ENCODE results near the gene ACVR1B.

Gene ACVR1B

DNA sequence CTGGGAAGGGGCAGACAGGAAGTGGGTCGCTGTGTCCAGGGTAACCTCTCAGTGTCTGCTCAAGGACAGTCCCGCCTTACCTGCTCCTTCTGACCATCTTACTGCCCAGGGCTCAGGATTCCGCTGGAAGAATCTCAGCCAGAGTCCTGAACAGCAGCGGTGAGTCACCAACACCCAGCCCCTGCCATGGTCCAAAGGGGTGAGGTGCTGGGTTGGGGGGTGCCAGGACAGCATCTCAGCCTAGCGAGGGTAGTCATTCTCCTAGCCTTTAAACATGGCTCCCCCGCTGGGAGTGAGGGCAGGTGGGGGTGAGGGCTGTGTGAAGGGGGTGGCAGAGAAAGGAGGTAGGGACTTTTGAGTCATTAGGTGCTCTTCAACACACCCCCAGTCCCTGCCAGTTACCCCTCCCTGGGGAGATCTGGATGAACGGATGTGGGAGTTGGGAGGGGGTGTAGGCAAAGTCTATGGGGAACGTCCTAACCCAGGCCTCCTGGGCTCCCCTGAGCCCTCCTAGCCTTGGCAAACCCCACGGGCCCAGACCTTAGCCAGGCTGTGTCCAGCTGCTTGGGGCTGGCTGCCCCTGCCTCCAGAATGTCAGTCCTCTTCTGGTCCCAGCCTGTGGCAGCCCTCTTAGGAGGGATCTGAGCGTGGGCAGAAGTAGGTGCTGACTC lies 57.7 kb downstream of the ACVR1B start:
- DNase-seq: peak; percentile 30
- peak overlapping the region; percentile 14 to 46 for H3K4ac ChIP-seq (ENCODE audit: low read depth in 1 of 2, low read length in 2 of 2)
- H3K23ac ChIP-seq (ENCODE audit: low read length in 2 of 2): no peak overlapping the region
- H3K18ac ChIP-seq (ENCODE audit: low read depth in 1 of 2, low read length in 2 of 2): peak overlapping the region; percentile 23 to 61
- no peak overlapping the region for H2AFZ ChIP-seq (ENCODE audit: low read depth, low read length)
- H2BK120ac ChIP-seq (ENCODE audit: low read depth, low read length): peak overlapping the region; percentile 22
- peaks cover 3 to 8% of the 10 kb centered on the region in 2 experiments for H3K27me3 ChIP-seq (ENCODE audit: control insufficient read depth in 1 of 2, insufficient read depth in 1 of 2, low read length in 2 of 2)
- H3K36me3 ChIP-seq (ENCODE audit: control insufficient read depth in 1 of 2, insufficient read depth in 2 of 2, low read depth in 1 of 2, low read length in 2 of 2): peaks cover 19 to 29% of the 10 kb centered on the region in 2 experiments
- H2BK12ac ChIP-seq (ENCODE audit: low read length in 2 of 2): peak overlapping the region; percentile 27 to 69
- peak overlapping the region in 1 of 2 experiments; percentile 13 for H3K14ac ChIP-seq (ENCODE audit: low read length in 2 of 2)
- peaks cover 44% of the 10 kb centered on the region for H3K4me1 ChIP-seq (ENCODE audit: control insufficient read depth, insufficient read depth, low read depth, low read length)
- H2BK5ac ChIP-seq (ENCODE audit: low read depth, low read length, poor library complexity, severe bottlenecking): no peak overlapping the region
- H2BK15ac ChIP-seq (ENCODE audit: low read depth, poor library complexity, severe bottlenecking): peak overlapping the region; percentile 73
- H4K91ac ChIP-seq (ENCODE audit: low read length): peak overlapping the region; percentile 84
- H3K79me1 ChIP-seq (replicated peaks; ENCODE audit: low read length, poor library complexity, severe bottlenecking): peaks cover 10% of the 10 kb centered on the region
- H3K9me3 ChIP-seq (ENCODE audit: control insufficient read depth, low read length): no peaks in the 10 kb centered on the region
- H3K4me2 ChIP-seq (ENCODE audit: low read length, poor library complexity, severe bottlenecking): no peak overlapping the region
- peak overlapping the region; percentile 7 for H2AK5ac ChIP-seq (ENCODE audit: low read length, severe bottlenecking)
- no peak overlapping the region for H3K4me3 ChIP-seq (ENCODE audit: insufficient read depth in 1 of 2, low read depth in 1 of 2, low read length in 2 of 2)
- H3K9ac ChIP-seq (ENCODE audit: low read length): peak overlapping the region; percentile 85
- peak overlapping the region; percentile 66 for H4K8ac ChIP-seq (ENCODE audit: low read length)
- 90% methylated on average over 9 of the region's 10 CpGs for WGBS
- H3K27ac ChIP-seq (ENCODE audit: low read length, poor library complexity, severe bottlenecking): peak overlapping the region; percentile 87

- Histone ChIP-seq H2BK120ac (ENCODE audit: low read depth, low read length) (peak overlapping the region; percentile 74), H3K4me3 (ENCODE audit: insufficient read depth in 1 of 2, low read depth in 1 of 2, low read length in 2 of 2) (peak overlapping the region in 1 of 2 experiments; percentile 68), H3K27me3 (ENCODE audit: control insufficient read depth in 1 of 2, insufficient read depth in 1 of 2, low read length in 2 of 2) (peaks cover 3 to 8% of the 10 kb centered on the region in 2 experiments), H3K27ac (ENCODE audit: low read length, poor library complexity, severe bottlenecking) (peak overlapping the region; percentile 87), H3K4ac (ENCODE audit: low read depth in 1 of 2, low read length in 2 of 2) (peak overlapping the region; percentile 93 to 97), H3K4me1 (ENCODE audit: control insufficient read depth, insufficient read depth, low read depth, low read length) (peaks cover 44% of the 10 kb centered on the region), H3K23ac (ENCODE audit: low read length in 2 of 2) (peak overlapping the region; percentile 45 to 71), H3K9ac (ENCODE audit: low read length) (peak overlapping the region; percentile 85), H2BK5ac (ENCODE audit: low read depth, low read length, poor library complexity, severe bottlenecking) (peak overlapping the region; percentile 37), H3K4me2 (ENCODE audit: low read length, poor library complexity, severe bottlenecking) (peak overlapping the region; percentile 7), H2AFZ (ENCODE audit: low read depth, low read length) (no peak overlapping the region), H3K9me3 (ENCODE audit: control insufficient read depth, low read length) (no peaks in the 10 kb centered on the region), H4K91ac (ENCODE audit: low read length) (peak overlapping the region; percentile 99), H3K18ac (ENCODE audit: low read depth in 1 of 2, low read length in 2 of 2) (peak overlapping the region; percentile 98 to 99), H4K8ac (ENCODE audit: low read length) (peak overlapping the region; percentile 93), H3K14ac (ENCODE audit: low read length in 2 of 2) (peak overlapping the region in 1 of 2 experiments; percentile 70), H2BK15ac (ENCODE audit: low read depth, poor library complexity, severe bottlenecking) (peak overlapping the region; percentile 80), H2BK12ac (ENCODE audit: low read length in 2 of 2) (peak overlapping the region; percentile 85 to 96), H2AK5ac (ENCODE audit: low read length, severe bottlenecking) (peak overlapping the region; percentile 70), H3K36me3 (ENCODE audit: control insufficient read depth in 1 of 2, insufficient read depth in 2 of 2, low read depth in 1 of 2, low read length in 2 of 2) (peaks cover 29 to 32% of the 10 kb centered on the region in 2 experiments), H3K79me1 (replicated peaks; ENCODE audit: low read length, poor library complexity, severe bottlenecking) (peaks cover 10% of the 10 kb centered on the region)
- WGBS: 5% methylated on average over 11 of the region's 11 CpGs
- DNase-seq: peak; percentile 93
These were observed 58.7 kb downstream of the ACVR1B start for GRCh38 chr12:52010152-52010622.

- 78% methylated on average over 8 of the region's 8 CpGs for WGBS
- no peak overlapping the region for H2BK5ac ChIP-seq (ENCODE audit: low read depth, low read length, poor library complexity, severe bottlenecking)
These were observed 59.4 kb downstream of the ACVR1B start for GRCh38 chr12:52010692-52011601.

More at GRCh38 chr12:52010692-52011601, 59.4 kb downstream of the ACVR1B start:
- DNase-seq: no peak
- peak overlapping the region; percentile 83 to 91 for H3K18ac ChIP-seq (ENCODE audit: low read depth in 1 of 2, low read length in 2 of 2)
- no peak overlapping the region for H2BK120ac ChIP-seq (ENCODE audit: low read depth, low read length)
- peak overlapping the region; percentile 93 to 97 for H3K4ac ChIP-seq (ENCODE audit: low read depth in 1 of 2, low read length in 2 of 2)
- H2AFZ ChIP-seq (ENCODE audit: low read depth, low read length): no peak overlapping the region
- peak overlapping the region; percentile 40 for H2AK5ac ChIP-seq (ENCODE audit: low read length, severe bottlenecking)
- peak overlapping the region in 1 of 2 experiments; percentile 80 for H3K14ac ChIP-seq (ENCODE audit: low read length in 2 of 2)
- no peaks in the 10 kb centered on the region for H3K9me3 ChIP-seq (ENCODE audit: control insufficient read depth, low read length)
- H3K4me1 ChIP-seq (ENCODE audit: control insufficient read depth, insufficient read depth, low read depth, low read length): peaks cover 43% of the 10 kb centered on the region
- peak overlapping the region; percentile 85 to 96 for H2BK12ac ChIP-seq (ENCODE audit: low read length in 2 of 2)
- peak overlapping the region; percentile 71 for H3K27ac ChIP-seq (ENCODE audit: low read length, poor library complexity, severe bottlenecking)
- H3K36me3 ChIP-seq (ENCODE audit: control insufficient read depth in 1 of 2, insufficient read depth in 2 of 2, low read depth in 1 of 2, low read length in 2 of 2): peaks cover 35 to 39% of the 10 kb centered on the region in 2 experiments
- peaks cover 10% of the 10 kb centered on the region for H3K79me1 ChIP-seq (replicated peaks; ENCODE audit: low read length, poor library complexity, severe bottlenecking)
- H4K8ac ChIP-seq (ENCODE audit: low read length): peak overlapping the region; percentile 94
- peak overlapping the region; percentile 7 for H3K4me2 ChIP-seq (ENCODE audit: low read length, poor library complexity, severe bottlenecking)
- peak overlapping the region in 1 of 2 experiments; percentile 68 for H3K4me3 ChIP-seq (ENCODE audit: insufficient read depth in 1 of 2, low read depth in 1 of 2, low read length in 2 of 2)
- peaks cover 2 to 5% of the 10 kb centered on the region in 2 experiments for H3K27me3 ChIP-seq (ENCODE audit: control insufficient read depth in 1 of 2, insufficient read depth in 1 of 2, low read length in 2 of 2)
- peak overlapping the region; percentile 89 for H4K91ac ChIP-seq (ENCODE audit: low read length)
- peak overlapping the region; percentile 85 for H3K9ac ChIP-seq (ENCODE audit: low read length)
- H2BK15ac ChIP-seq (ENCODE audit: low read depth, poor library complexity, severe bottlenecking): peak overlapping the region; percentile 80
- peak overlapping the region in 1 of 2 experiments; percentile 86 for H3K23ac ChIP-seq (ENCODE audit: low read length in 2 of 2)

Measured in mesenchymal stem cell (in vitro differentiated cells and primary cell).